Upper lobe of left lung (tissue), 6 donors: ENCODE measurements around the gene DCDC2. TPM values are rescaled to one million over a fixed set of nuclear protein-coding genes. Genes with fewer than 3 reads are reported as not detected.
"Not testable (repeated sequence)": the region's sequence is repeated elsewhere in the genome, so short reads cannot be mapped to it uniquely, and the experiment has no call there.

Source experiments
- ATAC-seq, 2 donors: fragments of 200-7000 bp; cut with Tn5 transposase; one replicate each; pipeline ENCODE4 v1.9.1; 2022; ENCODE audit warnings: mild to moderate bottlenecking in 2 of 2, moderate library complexity in 2 of 2; ENCODE audit not compliant: low FRiP score in 2 of 2
- DNase-seq, 2 donors: peaks; one replicate each; pipeline ENCODE4 v3.0.0-alpha.2; 2019 to 2020
- H3K27ac ChIP-seq, 4 donors: fragments of 200-600 bp; sonication (generic); one replicate each; pipeline ENCODE4 v1.5.1; 2016 to 2019
- H3K27me3 ChIP-seq, 4 donors: fragments of 200-600 bp; sonication (generic); one replicate each; pipeline ENCODE4 v1.5.1; 2017 to 2019
- H3K36me3 ChIP-seq, 4 donors: fragments of 200-600 bp; sonication (generic); one replicate each; pipeline ENCODE4 v1.5.1; 2016 to 2019
- H3K4me1 ChIP-seq, 4 donors: fragments of 200-600 bp; sonication (generic); one replicate each; pipeline ENCODE4 v1.5.1; 2018 to 2019
- H3K4me3 ChIP-seq, 4 donors: fragments of 200-600 bp; sonication (generic); one replicate each; pipeline ENCODE4 v1.5.1; 2017 to 2019; ENCODE audit warnings: mild to moderate bottlenecking in 2 of 4, moderate library complexity in 1 of 4
- H3K9me3 ChIP-seq, 4 donors: fragments of 200-600 bp; sonication (generic); one replicate each; pipeline ENCODE4 v1.5.1; 2018 to 2019
- CTCF ChIP-seq, 6 experiments: fragments of 450-650 bp in 4 of 6; fragments of 200-600 bp in 2 of 6; sonication (generic) in 2 of 6; IDR thresholded peaks; one replicate each; pipeline ENCODE4 v1.5.1; 2016 to 2019; ENCODE audit warnings: antibody characterized with exemption in 6 of 6
- EP300 ChIP-seq, 4 donors: sonication (generic); formaldehyde crosslinking; IDR thresholded peaks; one replicate each; pipeline ENCODE4 v1.5.1; 2017; ENCODE audit warnings: antibody characterized with exemption in 4 of 4, control low read depth in 2 of 4
- POLR2A ChIP-seq, 4 donors: fragments of 450-650 bp; IDR thresholded peaks; one replicate each; pipeline ENCODE4 v1.5.1; 2016 to 2017; ENCODE audit warnings: antibody characterized with exemption in 4 of 4, mild to moderate bottlenecking in 2 of 4
- POLR2AphosphoS5 ChIP-seq, 2 donors: sonication (generic); formaldehyde crosslinking; IDR thresholded peaks; one replicate each; pipeline ENCODE4 v1.5.1; 2017; ENCODE audit warnings: antibody characterized with exemption in 2 of 2
- WGBS, 2 donors: methylation state at CpG; one replicate each; pipeline ENCODE4 v1.1.5; 2017 to 2018; 5-methylcytosine and 5-hydroxymethylcytosine counted together
- total RNA-seq, 6 donors: library from RNA; depleted of rRNA in 4 of 6; stranded (reverse); fragments of >200 nt in 4 of 6; gene quantifications; one replicate each; pipeline versions ENCODE4 v1.1.0 to v1.2.1, GENCODE V29; 2016 to 2021
- donor health status: DM: no; HTN: no; CAD: no; lungs with moderate emphysema.
- donor health status: DM: no; HTN: yes; CAD: no; lungs with severe emphysema.

Gene DCDC2
- total RNA-seq, 6 donors from 2014 or later, result 7.1 to 9.4 (median 7.8) TPM

DNA sequence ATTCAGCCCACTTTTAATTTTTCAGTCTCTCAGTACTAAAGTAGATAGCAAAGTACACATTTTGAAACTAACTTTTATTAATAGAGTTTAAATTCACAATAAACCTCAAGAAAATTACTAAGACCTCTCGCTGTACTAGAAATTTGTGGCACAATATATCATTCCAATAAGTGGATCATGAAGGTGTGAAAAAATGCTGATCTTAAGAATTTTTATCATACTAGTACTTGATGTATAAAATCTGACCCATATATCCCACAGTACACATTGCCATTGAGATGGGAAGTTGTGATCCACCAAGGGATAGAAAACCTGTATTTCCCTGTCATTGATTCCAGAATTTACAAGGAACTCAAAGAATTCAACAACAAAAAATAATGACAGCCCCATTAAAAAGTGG lies 85.7 kb downstream of the DCDC2 start:
- WGBS, 2 donors, result 93 to 98% methylated on average over 1 of the region's 1 CpG
- H3K4me3 ChIP-seq, result no peak overlapping the region
- H3K4me1 ChIP-seq, result no peaks in the 10 kb centered on the region

GRCh38 chr6:24270011-24270410 lies 87.8 kb downstream of the DCDC2 start:
- H3K4me3 ChIP-seq, result no peak overlapping the region
- H3K27me3 ChIP-seq, result no peaks in the 10 kb centered on the region

More for the DNA sequence above, 85.7 kb downstream of the DCDC2 start:
- DNase-seq, result no peak
- H3K9me3 ChIP-seq, result no peaks in the 10 kb centered on the region
- no peak for ATAC-seq
- TF ChIP-seq POLR2A (IDR thresholded peaks at IDR 0.05), result no peak
- no peak for TF ChIP-seq POLR2AphosphoS5 (IDR thresholded peaks at IDR 0.05)
- TF ChIP-seq EP300 (IDR thresholded peaks at IDR 0.05), result no peak
- no peak for TF ChIP-seq CTCF (IDR thresholded peaks at IDR 0.05)
- H3K27ac ChIP-seq, result no peak overlapping the region
- H3K36me3 ChIP-seq, result no peaks in the 10 kb centered on the region
- no peaks in the 10 kb centered on the region for H3K27me3 ChIP-seq

DNA sequence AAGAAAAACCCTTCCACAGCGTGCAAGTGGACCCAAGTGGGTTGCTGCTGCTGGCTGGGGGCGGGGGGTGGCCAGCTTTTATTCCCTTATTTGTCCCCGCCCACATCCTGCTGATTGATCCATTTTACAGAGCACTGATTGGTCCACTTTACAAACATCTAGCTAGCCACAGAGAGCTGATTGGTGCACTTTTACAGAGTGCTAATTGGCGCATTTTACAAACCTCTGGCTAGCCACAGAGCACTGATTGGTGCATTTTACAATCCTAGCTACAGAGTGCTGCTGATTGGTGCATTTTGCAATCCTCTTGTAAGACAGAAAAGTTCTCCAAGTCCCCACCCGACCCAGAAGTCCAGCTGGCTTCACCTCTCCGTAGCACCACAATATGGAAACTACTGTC lies 99.6 kb downstream of the DCDC2 start:
- H3K9me3 ChIP-seq, H3K27ac ChIP-seq, ATAC-seq, H3K4me3 ChIP-seq, H3K36me3 ChIP-seq, H3K27me3 ChIP-seq, H3K4me1 ChIP-seq: not testable (repeated sequence)
- WGBS, 2 donors, result 87 to 88% methylated on average over 6 of the region's 6 CpGs
- DNase-seq, result peak in 1 of 2 donors; percentile 12

More at GRCh38 chr6:24270011-24270410, 87.8 kb downstream of the DCDC2 start:
- TF ChIP-seq POLR2AphosphoS5 (IDR thresholded peaks at IDR 0.05) (no peak), POLR2A (IDR thresholded peaks at IDR 0.05) (no peak), EP300 (IDR thresholded peaks at IDR 0.05) (no peak), CTCF (IDR thresholded peaks at IDR 0.05) (no peak)
- DNase-seq (no peak), ATAC-seq (no peak)
- H3K9me3 ChIP-seq, result no peaks in the 10 kb centered on the region
- H3K4me1 ChIP-seq, result no peaks in the 10 kb centered on the region
- no peaks in the 10 kb centered on the region for H3K36me3 ChIP-seq
- WGBS, 2 donors, result 59 to 67% methylated on average over 1 of the region's 1 CpG
- H3K27ac ChIP-seq, result no peak overlapping the region

DNA sequence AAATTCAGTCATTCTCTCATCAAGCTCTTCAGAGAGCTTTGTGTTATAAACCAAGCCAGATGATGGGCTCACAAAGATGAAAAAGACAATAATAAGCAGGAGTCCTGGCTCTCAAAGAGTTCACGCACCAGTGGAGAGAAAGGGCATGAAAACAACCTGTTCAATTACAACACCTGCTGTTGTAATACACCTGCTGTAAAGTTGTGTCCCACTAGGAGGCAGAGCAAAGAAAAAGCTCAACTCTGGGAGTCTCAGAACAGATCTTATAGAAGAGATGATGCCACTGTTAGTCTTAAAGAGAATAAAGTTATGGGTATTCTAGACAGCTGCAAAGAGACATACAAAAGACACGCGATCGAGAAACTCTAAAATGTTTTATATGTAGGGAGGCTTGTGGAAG lies 100.6 kb downstream of the DCDC2 start:
- no peak for ATAC-seq
- 90 to 93% methylated on average over 4 of the region's 4 CpGs for WGBS, 2 donors
- Histone ChIP-seq H3K9me3 (no peaks in the 10 kb centered on the region), H3K27ac (no peak overlapping the region), H3K4me3 (no peak overlapping the region), H3K4me1 (no peaks in the 10 kb centered on the region), H3K36me3 (no peaks in the 10 kb centered on the region), H3K27me3 (no peaks in the 10 kb centered on the region)
- DNase-seq, result no peak
- TF ChIP-seq POLR2A (IDR thresholded peaks at IDR 0.05) (no peak), CTCF (IDR thresholded peaks at IDR 0.05) (no peak), EP300 (IDR thresholded peaks at IDR 0.05) (no peak), POLR2AphosphoS5 (IDR thresholded peaks at IDR 0.05) (no peak)

DNA sequence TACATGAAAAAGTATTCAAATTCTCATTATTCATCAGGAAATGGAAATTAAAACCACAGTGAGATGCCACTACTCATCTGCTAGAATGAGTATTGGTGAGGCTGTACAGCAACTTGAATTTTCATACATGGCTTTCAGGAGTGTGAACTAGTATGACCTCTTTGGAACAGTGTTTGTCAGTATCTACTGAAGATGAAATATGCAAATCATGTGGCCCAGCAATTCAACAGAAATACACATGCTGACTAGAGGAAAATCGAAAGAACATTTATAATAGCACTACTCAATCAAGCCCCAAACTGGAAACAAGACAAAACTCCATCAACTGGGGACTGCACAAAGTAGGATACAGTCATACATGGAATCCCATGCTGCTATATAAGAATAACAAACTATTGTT lies 102.2 kb downstream of the DCDC2 start:
- H3K27me3 ChIP-seq, result no peaks in the 10 kb centered on the region
- no peak overlapping the region for H3K4me3 ChIP-seq
- H3K27ac ChIP-seq, result no peak overlapping the region
- no peaks in the 10 kb centered on the region for H3K36me3 ChIP-seq
- ATAC-seq, result no peak
- H3K4me1 ChIP-seq, result no peaks in the 10 kb centered on the region
- no peak for DNase-seq
- TF ChIP-seq POLR2A (IDR thresholded peaks at IDR 0.05), result no peak
- TF ChIP-seq CTCF (IDR thresholded peaks at IDR 0.05), result no peak
- no peak for TF ChIP-seq POLR2AphosphoS5 (IDR thresholded peaks at IDR 0.05)
- TF ChIP-seq EP300 (IDR thresholded peaks at IDR 0.05), result no peak
- no peaks in the 10 kb centered on the region for H3K9me3 ChIP-seq
- 52 to 86% methylated on average over 1 of the region's 1 CpG for WGBS, 2 donors
